ENCODE results near the gene RAD51AP2. TPM values are rescaled to one million over a fixed set of nuclear protein-coding genes. Genes with fewer than 3 reads are reported as not detected.
A peak's percentile ranks its signal among the peaks of the same experiment; 100 is the strongest.

The RAD51AP2 gene
- total and polyA plus RNA-seq, 8 donors = 0.12 to 0.85 (median 0.56) TPM; not detected in 1

DNA sequence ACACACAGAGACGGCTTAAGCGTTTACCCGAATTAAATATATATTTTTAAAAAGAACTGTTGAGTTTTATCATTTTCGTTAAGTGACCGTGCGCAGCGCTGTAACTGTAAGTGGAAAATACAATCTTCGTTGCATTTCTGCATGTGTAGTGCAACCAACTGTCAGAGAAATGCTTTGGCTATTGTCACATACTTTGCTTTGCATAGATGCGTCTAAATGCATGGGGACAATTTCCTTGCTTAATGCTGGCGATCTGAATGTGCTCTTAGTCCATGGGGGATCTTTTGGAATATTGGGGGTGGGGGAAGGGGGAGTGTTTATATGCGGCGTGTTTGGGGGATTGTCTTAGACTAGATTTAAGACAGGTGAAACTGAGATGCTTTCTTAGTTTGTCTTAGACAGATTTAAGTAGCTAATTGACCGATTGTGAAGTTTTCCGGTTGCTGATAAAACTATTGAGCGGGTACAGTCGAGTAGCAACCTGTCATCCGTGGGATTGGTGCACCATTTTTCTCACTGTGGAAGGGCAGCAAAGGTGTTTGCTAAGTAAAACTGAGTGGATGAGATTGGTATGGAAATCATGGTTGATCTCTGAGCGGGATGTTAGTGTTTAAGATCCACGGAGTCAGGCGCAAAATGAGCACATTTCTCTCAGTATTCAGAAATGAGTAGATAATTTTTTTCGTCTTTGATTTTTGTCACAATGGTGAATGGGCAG lies 22.7 kb upstream of the RAD51AP2 start:
- ATAC-seq = no peak
- DNase-seq = no peak
- peaks cover 20 to 94% of the 10 kb centered on the region in 2 donors for H3K27me3 ChIP-seq
- H3K27ac ChIP-seq = no peak overlapping the region
- intact Hi-C loops (cut with DNase I) = no loop called here
- no peaks in the 10 kb centered on the region for H3K36me3 ChIP-seq
- peak overlapping the region; percentile 40 for H3K4me3 ChIP-seq
- no peaks in the 10 kb centered on the region for H3K9me3 ChIP-seq
- TF ChIP-seq, protein P1, sequence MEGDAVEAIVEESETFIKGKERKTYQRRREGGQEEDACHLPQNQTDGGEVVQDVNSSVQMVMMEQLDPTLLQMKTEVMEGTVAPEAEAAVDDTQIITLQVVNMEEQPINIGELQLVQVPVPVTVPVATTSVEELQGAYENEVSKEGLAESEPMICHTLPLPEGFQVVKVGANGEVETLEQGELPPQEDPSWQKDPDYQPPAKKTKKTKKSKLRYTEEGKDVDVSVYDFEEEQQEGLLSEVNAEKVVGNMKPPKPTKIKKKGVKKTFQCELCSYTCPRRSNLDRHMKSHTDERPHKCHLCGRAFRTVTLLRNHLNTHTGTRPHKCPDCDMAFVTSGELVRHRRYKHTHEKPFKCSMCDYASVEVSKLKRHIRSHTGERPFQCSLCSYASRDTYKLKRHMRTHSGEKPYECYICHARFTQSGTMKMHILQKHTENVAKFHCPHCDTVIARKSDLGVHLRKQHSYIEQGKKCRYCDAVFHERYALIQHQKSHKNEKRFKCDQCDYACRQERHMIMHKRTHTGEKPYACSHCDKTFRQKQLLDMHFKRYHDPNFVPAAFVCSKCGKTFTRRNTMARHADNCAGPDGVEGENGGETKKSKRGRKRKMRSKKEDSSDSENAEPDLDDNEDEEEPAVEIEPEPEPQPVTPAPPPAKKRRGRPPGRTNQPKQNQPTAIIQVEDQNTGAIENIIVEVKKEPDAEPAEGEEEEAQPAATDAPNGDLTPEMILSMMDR (IDR thresholded peaks at IDR 0.05) = no peak
- H3K4me1 ChIP-seq = peaks cover 0 to 5% of the 10 kb centered on the region in 2 donors

DNA sequence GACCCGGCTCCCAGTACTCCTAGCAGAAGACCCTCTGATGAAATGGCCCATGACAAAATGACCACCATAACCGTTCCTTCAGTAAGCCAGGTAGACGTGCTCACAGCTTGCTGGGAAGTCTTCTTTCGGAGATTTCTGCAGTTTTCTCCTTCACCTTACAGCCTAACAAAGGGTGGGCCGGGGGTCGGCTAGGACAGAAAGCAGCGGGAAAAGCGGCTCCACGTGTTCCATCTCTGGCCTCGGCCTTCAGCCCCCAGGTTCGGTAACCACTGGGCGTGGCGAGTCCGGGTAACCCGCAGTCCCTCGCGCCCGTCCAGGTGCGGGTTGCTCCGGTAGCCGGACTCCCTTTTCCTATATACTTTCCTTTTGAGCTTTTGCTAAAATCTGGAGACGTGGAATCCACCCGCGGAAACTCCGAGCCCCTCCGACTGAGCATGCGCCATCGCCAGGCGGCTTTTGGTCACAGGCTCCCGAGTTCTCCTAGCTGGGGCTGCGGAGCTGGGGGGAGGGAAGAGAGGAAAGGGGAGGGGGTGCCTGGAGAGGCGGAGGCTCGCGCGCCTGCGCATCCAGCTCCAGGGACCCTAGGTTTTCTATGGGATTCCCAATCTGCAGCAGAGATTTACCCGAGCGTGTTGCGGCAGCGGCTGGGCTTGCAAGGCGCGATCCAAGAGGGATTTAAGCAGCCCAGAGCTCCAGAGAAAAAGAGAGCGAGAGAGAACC lies 22.0 kb upstream of the RAD51AP2 start, which contains the start of gene VSNL1:
TSS of gene VSNL1 (plus strand) at position 604 of the 720 bp plus-strand sequence. CDS start 51,379 bp downstream, outside the sequence.
- Histone ChIP-seq H3K9me3 (no peaks in the 10 kb centered on the region), H3K4me1 (peaks cover 0 to 5% of the 10 kb centered on the region in 2 donors), H3K27ac (peak within 1 kb of the TSS; percentile 62 to 84), H3K4me3 (peak within 1 kb of the TSS; percentile 40), H3K27me3 (peaks cover 20 to 90% of the 10 kb centered on the region in 2 donors), H3K36me3 (no peaks in the 10 kb centered on the region)
- intact Hi-C loops (cut with DNase I) = no loop called here
- TF ChIP-seq, protein P1 (IDR thresholded peaks at IDR 0.05) = no peak
- peak; percentile 86 to 98 (median 91) for DNase-seq
- peak; percentile 83 for ATAC-seq

DNA sequence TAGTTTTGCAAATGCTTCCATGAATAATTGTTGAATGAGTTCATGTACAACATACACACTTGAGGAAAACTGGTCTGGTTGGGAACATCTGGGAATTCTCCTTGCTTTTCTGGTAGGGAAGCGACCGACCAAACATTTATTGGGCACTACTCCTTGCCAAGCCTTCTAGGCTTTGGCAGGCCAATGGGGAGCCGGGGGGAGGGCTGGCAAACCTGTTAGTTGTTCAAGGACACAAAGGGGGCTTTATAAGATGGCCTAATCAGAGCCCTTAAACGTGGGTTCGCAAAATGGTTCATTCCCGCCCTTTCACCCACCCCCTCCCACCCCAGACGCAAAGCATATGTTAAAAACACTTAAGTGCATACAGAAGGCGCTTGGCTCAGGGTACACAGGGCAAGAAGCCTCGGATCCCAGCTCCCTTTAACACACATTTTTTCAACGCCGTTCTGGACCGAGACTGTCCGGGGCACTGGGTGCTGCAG lies 21.4 kb upstream of the RAD51AP2 start:
- peaks cover 20 to 87% of the 10 kb centered on the region in 2 donors for H3K27me3 ChIP-seq
- no peaks in the 10 kb centered on the region for H3K9me3 ChIP-seq
- TF ChIP-seq, protein P1 (IDR thresholded peaks at IDR 0.05) = no peak
- peaks cover 0 to 5% of the 10 kb centered on the region in 2 donors for H3K4me1 ChIP-seq
- H3K4me3 ChIP-seq = peak overlapping the region; percentile 40
- H3K27ac ChIP-seq = peak overlapping the region; percentile 62 to 84
- intact Hi-C loops (cut with DNase I) = no loop called here
- no peaks in the 10 kb centered on the region for H3K36me3 ChIP-seq
- peak in 3 of 4 donors; percentile 39 to 69 (median 41) for DNase-seq
- ATAC-seq = peak; percentile 50

DNA sequence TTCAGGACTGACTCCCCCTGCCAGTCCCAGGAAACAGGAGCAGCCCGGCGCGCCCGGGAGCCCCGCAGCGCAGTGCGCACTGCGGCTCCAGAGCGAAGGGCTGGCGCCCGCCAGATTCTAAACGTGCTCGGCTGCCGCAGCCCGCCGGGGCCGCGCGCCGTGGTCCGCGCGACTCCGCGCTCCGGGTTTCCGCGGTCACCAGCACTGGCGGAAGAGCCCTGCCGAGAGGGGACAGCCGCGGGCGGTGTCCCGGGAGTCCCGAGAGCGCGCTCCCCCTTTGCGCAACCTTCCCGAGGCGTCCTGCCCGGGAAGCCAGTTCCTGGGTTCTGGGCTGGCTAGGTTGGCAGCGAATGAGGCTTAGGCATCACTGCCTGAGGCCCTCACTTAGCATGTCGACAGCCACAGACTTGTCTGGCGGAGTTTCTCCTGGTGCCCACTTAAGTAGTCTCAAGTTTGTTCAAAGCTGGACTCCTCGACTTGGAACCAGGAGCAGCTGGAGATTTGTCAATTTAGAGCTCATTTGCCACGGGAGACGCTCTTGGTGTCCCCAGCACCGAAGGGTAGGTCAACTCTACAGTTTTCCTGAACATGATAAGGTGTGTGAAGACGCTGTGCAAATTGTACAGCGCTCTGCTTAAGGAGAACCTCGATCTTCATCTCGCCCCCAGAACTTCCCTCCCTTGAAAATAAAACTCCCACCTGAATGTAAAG lies 20.8 kb upstream of the RAD51AP2 start:
- Histone ChIP-seq H3K36me3 (no peaks in the 10 kb centered on the region), H3K9me3 (no peaks in the 10 kb centered on the region), H3K4me3 (peak overlapping the region; percentile 40), H3K4me1 (peaks cover 0 to 5% of the 10 kb centered on the region in 2 donors), H3K27me3 (peaks cover 20 to 81% of the 10 kb centered on the region in 2 donors), H3K27ac (peak overlapping the region; percentile 62 to 84)
- ATAC-seq (peak; percentile 86), DNase-seq (peak; percentile 69 to 93 (median 87))
- intact Hi-C loops (cut with DNase I) = no loop called here
- TF ChIP-seq, protein P1 (IDR thresholded peaks at IDR 0.05) = no peak
